GM19328 (cell line): ENCODE measurements around the gene CTBP2.

Experiments used
- ATAC-seq: cut with Tn5 transposase; IDR thresholded peaks from one replicate; pipeline ENCODE4 v1.9.1; 2021; ENCODE audit warnings: mild to moderate bottlenecking, moderate library complexity; ENCODE audit not compliant: unreplicated experiment

Gene CTBP2

GRCh38 chr10:125049216-125049881, 111.0 kb downstream of the CTBP2 start:
- ATAC-seq, result no peak

GRCh38 chr10:125048094-125048864, 112.1 kb downstream of the CTBP2 start:
- ATAC-seq, result peak; percentile 81

- ATAC-seq, result no peak
These were observed 116.3 kb downstream of the CTBP2 start for GRCh38 chr10:125043841-125044658.

GRCh38 chr10:125041856-125042506, 118.4 kb downstream of the CTBP2 start:
- ATAC-seq, result no peak

GRCh38 chr10:125039354-125039769, 121.0 kb downstream of the CTBP2 start:
- no peak for ATAC-seq

- no peak for ATAC-seq
These were observed 121.7 kb downstream of the CTBP2 start for GRCh38 chr10:125038637-125039036.

GRCh38 chr10:125037145-125037877, 123.1 kb downstream of the CTBP2 start:
- no peak for ATAC-seq

GRCh38 chr10:125035588-125036295, 124.6 kb downstream of the CTBP2 start:
- no peak for ATAC-seq

GRCh38 chr10:125035136-125035535, 125.2 kb downstream of the CTBP2 start:
- ATAC-seq, result no peak

GRCh38 chr10:125034675-125035074, 125.7 kb downstream of the CTBP2 start:
- ATAC-seq, result no peak

GRCh38 chr10:125033146-125033924, 127.0 kb downstream of the CTBP2 start:
- ATAC-seq, result no peak

- no peak for ATAC-seq
These were observed 127.8 kb downstream of the CTBP2 start for GRCh38 chr10:125032474-125033020.

- ATAC-seq, result no peak
These were observed 129.7 kb downstream of the CTBP2 start for GRCh38 chr10:125030567-125031197.

- ATAC-seq, result no peak
These were observed 130.7 kb downstream of the CTBP2 start for GRCh38 chr10:125029584-125030242.

- ATAC-seq, result no peak
These were observed 132.2 kb downstream of the CTBP2 start for GRCh38 chr10:125027871-125028869.

GRCh38 chr10:125026974-125027735, 133.2 kb downstream of the CTBP2 start:
- ATAC-seq, result no peak
